ENCODE data around the gene NRG3.
"Not testable (repeated sequence)": the region's sequence is repeated elsewhere in the genome, so short reads cannot be mapped to it uniquely, and the experiment has no call there.

NRG3 gene

DNA sequence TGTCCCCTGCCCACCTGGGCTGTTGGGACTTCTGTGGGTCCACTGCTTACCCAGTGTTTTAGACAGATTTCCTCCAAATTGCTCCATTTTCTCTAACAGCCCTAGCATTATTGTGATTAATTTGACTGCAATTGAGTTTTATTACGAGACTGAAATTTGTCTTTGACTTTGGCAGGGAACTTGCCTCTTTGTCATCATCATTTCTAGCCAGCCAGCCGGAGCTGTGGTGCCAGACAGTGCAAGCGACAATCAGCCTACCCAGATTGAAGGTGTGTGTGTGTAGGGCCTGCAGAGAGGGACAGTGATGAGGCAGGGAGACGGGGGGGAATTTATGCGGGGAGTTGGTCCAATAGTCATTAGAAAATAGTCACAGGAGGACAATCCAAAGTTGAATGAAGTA is 743.0 kb downstream of the NRG3 start:
- no peak for DNase-seq

GRCh38 chr10:82621680-82622079 is 746.7 kb downstream of the NRG3 start:
- no peak for DNase-seq

- no peak for DNase-seq
Observed at GRCh38 chr10:82622479-82622878, 747.5 kb downstream of the NRG3 start.

DNA sequence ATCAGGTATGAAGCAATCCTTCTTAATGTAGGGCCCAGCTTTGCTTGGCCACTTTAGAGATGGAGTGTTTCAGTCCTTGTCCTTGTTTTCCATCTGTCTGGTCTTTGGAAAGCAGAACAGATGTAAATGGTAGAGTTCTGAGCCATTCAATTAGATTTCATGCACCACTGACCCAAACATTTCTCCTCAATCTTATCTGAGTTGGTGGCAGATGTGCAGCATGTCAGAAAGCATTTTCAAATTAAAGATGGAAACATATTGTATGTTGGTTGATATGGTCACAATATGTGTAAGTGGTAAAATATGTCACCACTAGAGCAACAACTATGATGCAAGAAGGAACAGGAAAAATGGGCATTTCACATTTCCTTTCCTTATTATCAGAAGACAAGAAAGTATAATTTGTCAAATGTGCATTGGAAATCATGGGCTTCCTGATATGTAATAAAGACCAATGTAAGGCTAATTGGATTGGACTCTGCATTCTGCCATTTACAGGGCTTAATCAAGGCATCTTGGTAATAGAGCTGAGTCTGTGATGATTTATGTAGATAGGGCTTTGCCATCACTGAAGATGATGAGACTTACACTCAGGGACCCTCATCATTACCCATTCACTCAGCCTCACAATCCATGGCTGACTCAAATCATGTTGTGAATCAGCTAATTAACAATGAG is 750.7 kb downstream of the NRG3 start:
- DNase-seq: no peak

- DNase-seq: peak; percentile 14
Observed at GRCh38 chr10:82628373-82628772, 753.4 kb downstream of the NRG3 start.

GRCh38 chr10:82643076-82643475 is 768.1 kb downstream of the NRG3 start:
- DNase-seq: no peak

DNA sequence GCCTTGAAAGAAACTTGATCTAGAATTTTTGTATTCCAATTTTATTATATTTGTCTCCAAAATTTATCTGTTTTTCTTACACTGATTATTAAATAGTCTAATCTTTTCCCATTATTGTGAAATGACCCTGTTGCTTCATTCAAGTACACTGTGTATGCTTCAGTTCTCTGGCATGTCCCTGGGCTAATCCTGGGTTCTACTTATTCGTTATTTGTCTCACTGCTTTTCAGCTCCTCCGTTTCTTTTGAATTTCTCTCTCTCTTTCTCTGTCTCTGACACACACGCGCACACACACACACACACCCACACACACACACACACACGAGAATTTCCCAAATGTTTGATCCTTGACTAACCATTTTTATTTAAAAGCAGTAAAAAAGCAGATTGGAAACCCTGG is 768.6 kb downstream of the NRG3 start:
- no peak for DNase-seq

DNA sequence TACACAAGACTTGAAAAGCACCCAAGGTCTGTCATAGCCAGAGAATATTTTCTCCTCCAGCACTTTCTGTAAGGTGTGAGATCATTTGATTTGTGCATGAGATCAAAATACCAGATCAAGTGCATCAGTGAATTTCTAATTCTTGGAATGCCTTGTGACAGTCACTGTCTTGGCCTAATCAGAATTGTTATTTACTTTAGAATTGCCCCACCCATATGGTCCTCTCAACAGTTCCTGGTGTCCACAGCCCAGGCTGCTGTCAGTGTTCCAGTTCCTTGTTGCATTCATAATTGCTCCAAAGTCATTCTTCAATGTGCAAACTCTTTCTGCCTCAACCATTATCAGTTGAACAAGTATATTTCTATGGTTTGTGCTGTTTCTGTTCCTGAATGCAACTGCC is 770.2 kb downstream of the NRG3 start:
- DNase-seq: no peak

- no peak for DNase-seq
Observed at GRCh38 chr10:82653244-82654155, 778.5 kb downstream of the NRG3 start.

DNA sequence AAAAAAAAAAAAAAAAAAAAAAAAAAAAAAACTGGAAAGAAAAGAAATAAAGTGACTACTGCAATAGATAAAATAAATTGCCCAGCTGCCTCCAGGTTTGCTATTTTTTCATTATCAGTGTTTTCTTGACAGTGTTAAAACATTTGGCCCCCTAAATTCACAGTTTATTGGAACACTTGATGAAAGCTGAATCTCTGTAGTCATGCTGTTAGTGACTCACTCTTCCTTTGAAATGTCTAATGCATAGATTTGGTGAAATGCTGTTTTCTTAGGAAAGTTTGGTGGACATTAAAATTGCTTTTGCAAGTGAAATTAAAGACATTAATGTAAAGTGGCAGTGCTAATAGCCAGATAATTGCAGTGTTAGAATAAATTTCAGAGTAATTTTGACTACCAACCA is 785.2 kb downstream of the NRG3 start:
- peak; percentile 3 for DNase-seq

- DNase-seq: no peak
Observed at GRCh38 chr10:82660986-82661385, 786.0 kb downstream of the NRG3 start.

DNA sequence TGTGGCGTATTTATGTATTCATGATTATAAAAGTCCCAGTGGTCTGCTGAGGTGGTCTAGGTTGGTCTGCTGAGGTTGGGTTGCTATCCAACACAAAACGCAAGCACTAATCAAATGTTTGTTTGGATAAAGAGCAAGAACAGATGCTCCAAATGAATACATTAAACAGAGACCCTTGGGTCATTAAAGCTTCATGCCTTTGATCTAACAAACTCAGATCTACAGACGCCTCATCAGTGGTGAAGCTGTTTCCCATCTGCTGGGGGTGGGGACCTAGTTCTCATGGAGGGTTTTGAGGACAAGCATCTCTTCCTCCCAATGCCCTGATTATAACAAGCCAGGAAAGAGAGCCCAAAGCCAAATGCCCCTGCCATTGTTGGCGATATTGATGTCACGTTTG is 786.7 kb downstream of the NRG3 start:
- DNase-seq: no peak

- DNase-seq: peak; percentile 77
Observed at GRCh38 chr10:82668221-82668895, 793.4 kb downstream of the NRG3 start.

GRCh38 chr10:82674036-82674435 is 799.0 kb downstream of the NRG3 start:
- peak; percentile 55 for DNase-seq

GRCh38 chr10:82677932-82678331 is 802.9 kb downstream of the NRG3 start:
- not testable (repeated sequence) for DNase-seq

DNA sequence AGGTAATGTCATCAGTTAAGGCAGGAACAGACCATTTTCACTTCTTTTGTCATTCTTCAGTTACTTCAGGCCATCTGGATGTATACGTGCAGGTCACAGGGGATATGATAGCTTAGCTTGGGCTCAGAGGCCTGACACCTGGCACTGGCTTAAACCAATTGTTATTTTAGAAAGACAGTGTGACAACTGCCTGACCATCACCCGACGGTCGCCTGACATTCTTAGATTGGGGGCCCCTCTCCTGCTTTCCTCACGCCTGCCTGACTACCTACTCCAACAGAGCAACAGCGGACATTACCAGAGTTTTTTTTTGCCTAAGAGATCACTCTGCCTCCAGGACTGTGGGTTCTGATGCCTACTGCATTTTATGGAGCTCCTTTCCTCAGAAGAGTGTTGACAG is 803.5 kb downstream of the NRG3 start:
- DNase-seq: not testable (repeated sequence)

DNA sequence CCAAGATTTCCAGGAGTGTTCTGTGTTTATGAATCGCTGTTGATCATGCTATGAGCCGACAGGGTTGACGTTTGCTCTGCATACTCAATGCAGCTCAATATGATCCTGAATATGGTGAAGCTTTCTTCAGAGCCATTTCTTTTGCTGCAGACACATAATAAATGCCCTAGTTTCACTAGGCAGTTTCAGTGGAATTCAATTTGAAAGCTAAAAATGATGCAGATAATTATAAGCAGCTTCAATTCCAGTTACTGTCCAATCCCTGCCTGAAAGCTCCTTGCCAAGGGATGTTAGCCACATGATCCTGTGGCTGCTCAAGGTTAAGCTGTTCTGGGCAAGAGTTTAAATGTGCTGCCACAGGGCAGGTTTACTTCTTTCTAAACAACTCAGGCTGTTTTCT is 805.6 kb downstream of the NRG3 start:
- DNase-seq: no peak

DNA sequence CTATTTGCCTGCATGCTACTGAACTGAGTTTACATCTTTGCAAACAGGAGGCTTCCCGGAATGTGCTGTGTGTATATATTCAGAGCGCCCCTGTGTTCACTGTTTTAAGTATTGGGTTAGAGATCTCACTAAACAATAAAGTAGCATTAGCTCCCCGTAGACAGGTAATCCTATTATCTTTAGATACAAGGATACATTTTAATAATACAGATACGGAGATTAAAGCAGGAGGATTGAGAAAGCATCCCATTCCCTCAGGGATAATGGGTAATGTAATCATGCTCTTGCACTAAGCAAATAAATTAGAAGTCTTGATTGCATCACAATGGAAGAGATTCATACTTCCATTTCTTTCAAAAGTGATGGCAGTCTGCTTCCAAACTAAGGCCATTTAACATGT is 809.0 kb downstream of the NRG3 start:
- DNase-seq: no peak

DNA sequence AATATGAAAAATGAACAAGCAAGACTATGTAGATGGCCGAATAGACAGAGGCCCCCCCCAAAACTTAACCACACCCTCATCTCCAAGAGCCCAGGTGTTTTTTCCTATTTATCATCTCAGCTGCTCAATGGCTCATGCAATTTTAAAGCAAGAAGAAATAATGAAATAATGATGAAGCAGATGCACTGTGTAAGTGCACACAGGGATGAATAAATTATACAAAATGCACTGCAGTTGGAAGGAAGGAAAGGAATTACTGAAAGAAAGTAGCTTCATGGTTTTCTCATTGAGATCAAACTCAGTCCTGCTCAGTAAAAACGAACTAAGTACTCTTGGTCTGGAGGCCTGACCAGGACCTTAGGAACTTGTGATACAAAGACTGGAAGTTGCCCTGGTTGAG is 810.1 kb downstream of the NRG3 start:
- DNase-seq: no peak

DNA sequence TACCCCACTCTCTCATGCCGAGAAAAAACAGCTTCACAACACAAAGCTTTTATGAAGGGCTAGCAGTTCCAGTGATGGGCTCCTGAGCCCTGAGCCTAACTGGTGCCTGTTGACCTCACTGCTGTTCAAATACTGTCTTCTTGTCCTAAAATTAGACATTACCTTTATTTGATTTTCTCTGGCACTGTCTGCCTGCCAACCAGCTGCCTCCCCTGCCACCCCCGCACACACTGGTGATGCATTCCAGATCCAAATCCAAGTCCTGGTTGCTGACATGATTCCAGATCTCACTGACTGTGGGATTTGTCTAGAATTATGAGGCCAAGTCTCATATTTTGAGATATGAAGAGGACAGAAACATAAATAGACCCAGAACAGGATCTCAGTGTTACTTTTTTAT is 816.2 kb downstream of the NRG3 start:
- DNase-seq: no peak

DNA sequence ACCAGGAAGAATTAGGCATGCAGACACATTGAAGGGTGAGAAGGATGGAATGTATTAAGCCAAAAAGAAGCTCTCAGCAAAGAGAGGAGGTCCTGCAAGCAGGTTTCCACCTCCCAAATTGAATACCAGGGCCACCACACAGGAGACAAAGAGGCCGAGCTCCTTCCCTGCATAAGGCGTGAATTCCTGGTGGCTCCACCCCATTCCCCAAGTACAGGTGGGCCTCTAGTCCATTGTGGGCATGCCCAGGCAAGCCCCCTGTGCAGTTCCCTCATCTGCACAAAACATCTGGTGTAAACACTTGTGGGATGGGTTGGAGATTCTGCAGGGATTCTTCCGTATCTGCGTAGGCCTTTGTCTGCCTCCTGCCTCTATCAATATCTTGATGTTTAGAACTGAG is 817.5 kb downstream of the NRG3 start:
- DNase-seq: no peak

DNA sequence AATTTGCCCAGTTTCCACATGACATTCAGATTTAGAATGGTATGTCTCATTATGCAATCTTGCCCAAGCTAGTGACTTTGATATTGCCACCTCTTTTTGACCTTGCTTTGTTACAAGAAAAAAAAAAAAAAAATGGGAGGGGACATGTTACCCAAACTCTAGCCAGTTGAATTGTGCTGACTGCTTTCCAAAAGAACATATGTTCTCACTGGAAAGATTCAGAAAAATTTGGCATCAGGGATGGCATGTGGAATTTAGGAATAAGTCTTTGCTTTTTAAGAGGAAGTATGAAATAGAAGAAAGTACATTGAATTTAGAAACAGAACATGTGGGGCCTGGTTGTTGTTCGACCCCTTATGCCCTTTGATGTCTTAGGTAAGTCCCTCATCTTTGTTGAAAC is 846.8 kb downstream of the NRG3 start:
- no peak for DNase-seq

GRCh38 chr10:82722273-82722672 is 847.3 kb downstream of the NRG3 start:
- no peak for DNase-seq

DNA sequence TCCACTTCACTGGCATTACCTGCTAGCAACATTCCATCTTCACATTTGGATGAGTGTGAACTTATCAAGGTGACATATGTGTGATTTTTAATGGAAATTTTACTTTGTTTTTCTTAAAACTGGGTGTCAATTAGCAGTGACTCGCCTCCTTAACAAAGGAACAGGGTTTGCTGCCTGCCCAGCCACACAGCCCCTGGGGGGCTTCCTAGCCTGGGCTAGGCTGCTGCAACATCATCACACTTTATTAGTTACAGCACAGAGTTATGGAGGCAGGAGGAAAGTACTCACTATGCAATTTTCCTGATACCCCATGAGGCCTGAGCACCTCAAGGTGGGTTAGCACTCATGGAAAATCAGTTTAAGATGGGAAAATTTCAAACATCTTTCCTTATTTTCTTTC is 861.3 kb downstream of the NRG3 start:
- DNase-seq: no peak
